Prostate gland (tissue), 2 donors: Measurements from ENCODE around the gene JDP2. TPM values are rescaled to one million over a fixed set of nuclear protein-coding genes. Genes with fewer than 3 reads are reported as not detected.

ENCODE experiments used
- DNase-seq: peaks from one replicate; pipeline ENCODE4 v3.0.0-alpha.2; 2019; ENCODE audit warnings: low spot score
- H3K27ac ChIP-seq, 2 donors: fragments of 200-600 bp; sonication (generic); 2 replicates each; pipeline ENCODE4 v1.5.1; 2017 to 2019
- H3K27me3 ChIP-seq: fragments of 200-600 bp; sonication (generic); replicated peaks from 2 replicates; pipeline ENCODE4 v1.5.1; 2019; ENCODE audit not compliant: insufficient read depth
- H3K36me3 ChIP-seq, 2 donors: fragments of 200-600 bp; sonication (generic); 1 replicate in 1 of 2; 2 replicates in 1 of 2; pipeline versions ENCODE4 v1.5.1 to v1.8.1; 2017 to 2019
- H3K4me1 ChIP-seq: fragments of 200-600 bp; sonication (generic); replicated peaks from 2 replicates; pipeline ENCODE4 v1.5.1; 2019
- H3K4me3 ChIP-seq, 2 donors: fragments of 200-600 bp; sonication (generic); 2 replicates each; pipeline ENCODE4 v1.5.1; 2017 to 2019
- H3K9me3 ChIP-seq: fragments of 200-600 bp; sonication (generic); 2 replicates; pipeline ENCODE4 v1.5.1; 2017
- CTCF ChIP-seq, 4 experiments: fragments of 200-600 bp in 2 of 4; fragments of 450-650 bp in 2 of 4; sonication (generic) in 2 of 4; IDR thresholded peaks; 1 replicate in 3 of 4; 2 replicates in 1 of 4; pipeline ENCODE4 v1.5.1; 2016 to 2019; ENCODE audit warnings: antibody characterized with exemption in 4 of 4, mild to moderate bottlenecking in 2 of 4, moderate library complexity in 2 of 4
- POLR2A ChIP-seq: fragments of 450-650 bp; IDR thresholded peaks from one replicate; pipeline ENCODE4 v1.6.1; 2016; ENCODE audit warnings: antibody characterized with exemption, mild to moderate bottlenecking
- POLR2AphosphoS5 ChIP-seq: sonication (generic); formaldehyde crosslinking; IDR thresholded peaks from one replicate; pipeline ENCODE4 v1.6.1; 2017; ENCODE audit warnings: antibody characterized with exemption
- WGBS: methylation state at CpG from one replicate; pipeline ENCODE4 v1.1.5; 2018; 5-methylcytosine and 5-hydroxymethylcytosine counted together
- intact Hi-C: fragments of 100-400 bp; cut with DNase I; formaldehyde crosslinking; loops from one replicate; pipeline ENCODE4 v1.14.2; 2022
- total RNA-seq, 2 donors: library from RNA; depleted of rRNA; stranded (reverse); fragments of >200 nt; gene quantifications; one replicate each; pipeline ENCODE4 v1.1.0, GENCODE V29; 2016

JDP2 gene
- total RNA-seq, 2 donors from 2014 or later, result 27.1 to 34.0 TPM

GRCh38 chr14:75441728-75442127 lies 13.9 kb downstream of the JDP2 start:
- no peaks in the 10 kb centered on the region for H3K36me3 ChIP-seq
- no peaks in the 10 kb centered on the region for H3K9me3 ChIP-seq
- no peak overlapping the region for H3K27ac ChIP-seq
- intact Hi-C loops, result no loop called here
- H3K4me3 ChIP-seq, result no peak overlapping the region
- TF ChIP-seq POLR2A (no peak), POLR2AphosphoS5 (no peak), CTCF (IDR thresholded peaks at IDR 0.05) (no peak)
- H3K27me3 ChIP-seq, result no peaks in the 10 kb centered on the region
- peaks cover 8% of the 10 kb centered on the region for H3K4me1 ChIP-seq
- DNase-seq, result no peak
- 87% methylated on average over 6 of the region's 6 CpGs for WGBS

- Histone ChIP-seq H3K36me3 (no peaks in the 10 kb centered on the region), H3K9me3 (no peaks in the 10 kb centered on the region), H3K4me3 (no peak overlapping the region), H3K27me3 (no peaks in the 10 kb centered on the region), H3K4me1 (peaks cover 8% of the 10 kb centered on the region), H3K27ac (no peak overlapping the region)
- intact Hi-C loops, result no loop called here
- no peak for TF ChIP-seq POLR2AphosphoS5
- TF ChIP-seq POLR2A, result no peak
- WGBS, result 86% methylated on average over 4 of the region's 4 CpGs
- DNase-seq, result no peak
Measured at GRCh38 chr14:75442166-75442565, 14.3 kb downstream of the JDP2 start.

GRCh38 chr14:75442642-75443041 lies 14.8 kb downstream of the JDP2 start:
- Histone ChIP-seq H3K9me3 (no peaks in the 10 kb centered on the region), H3K27ac (peak overlapping the region in 1 of 2 donors; percentile 46), H3K27me3 (no peaks in the 10 kb centered on the region), H3K4me3 (no peak overlapping the region), H3K4me1 (peaks cover 8% of the 10 kb centered on the region), H3K36me3 (no peaks in the 10 kb centered on the region)
- no peak for DNase-seq
- TF ChIP-seq POLR2AphosphoS5 (no peak), POLR2A (no peak), CTCF (IDR thresholded peaks at IDR 0.05) (no peak)
- intact Hi-C loops, result no loop called here
- WGBS, result 88% methylated on average over 8 of the region's 8 CpGs

GRCh38 chr14:75443203-75443969 lies 15.6 kb downstream of the JDP2 start:
- intact Hi-C loops, result no loop called here
- H3K36me3 ChIP-seq, result no peaks in the 10 kb centered on the region
- peak overlapping the region; percentile 6 to 46 for H3K27ac ChIP-seq
- H3K4me3 ChIP-seq, result no peak overlapping the region
- peaks cover 8% of the 10 kb centered on the region for H3K4me1 ChIP-seq
- no peak for TF ChIP-seq POLR2AphosphoS5
- no peak for TF ChIP-seq CTCF (IDR thresholded peaks at IDR 0.05)
- no peak for TF ChIP-seq POLR2A
- no peaks in the 10 kb centered on the region for H3K9me3 ChIP-seq
- WGBS, result 68% methylated on average over 7 of the region's 7 CpGs
- no peaks in the 10 kb centered on the region for H3K27me3 ChIP-seq
- DNase-seq, result no peak

GRCh38 chr14:75445236-75445635 lies 17.4 kb downstream of the JDP2 start:
- 97% methylated on average over 6 of the region's 6 CpGs for WGBS
- H3K27ac ChIP-seq, result no peak overlapping the region
- H3K4me3 ChIP-seq, result no peak overlapping the region
- peaks cover 16% of the 10 kb centered on the region for H3K4me1 ChIP-seq
- no peak for DNase-seq
- intact Hi-C loops, result no loop called here
- TF ChIP-seq POLR2AphosphoS5 (no peak), CTCF (IDR thresholded peaks at IDR 0.05) (no peak), POLR2A (no peak)
- no peaks in the 10 kb centered on the region for H3K9me3 ChIP-seq
- H3K27me3 ChIP-seq, result no peaks in the 10 kb centered on the region
- H3K36me3 ChIP-seq, result no peaks in the 10 kb centered on the region
